HCT116 (cell line): ENCODE data around the gene VPS35L. TPM values are rescaled to one million over a fixed set of nuclear protein-coding genes. Genes with fewer than 3 reads are reported as not detected.

Experiments used
- ATAC-seq: fragments of 200-7000 bp; cut with Tn5 transposase; 2 replicates; pipeline ENCODE4 v1.9.1; 2020; ENCODE audit warnings: mild to moderate bottlenecking, moderate library complexity
- BruUV-seq: library from RNA; stranded (reverse); fragments of 400-500 nt; replicated peaks from 2 replicates; lab custom pipeline; 2021; lab: Mats Ljungman, UMichigan
- CTCF ChIA-PET: fragments of 300-600 bp; sonication (Branson Sonifier 250); formaldehyde crosslinking; loops from one replicate; lab custom pipeline; 2021; ENCODE audit warnings: antibody characterized with exemption; lab: Charles Lee
- POLR2A ChIA-PET: fragments of 300-600, 350-600 bp; sonication (Branson Sonifier 250); formaldehyde crosslinking; loops from one replicate; lab custom pipeline; 2021; ENCODE audit warnings: antibody characterized with exemption; lab: Charles Lee
- RAD21 ChIA-PET, 2 experiments: fragments of 300-600 bp; sonication (Branson Sonifier 250); formaldehyde crosslinking; loops; one replicate each; lab custom pipeline; 2023; ENCODE audit warnings: low total read pairs in 2 of 2; ENCODE audit not compliant: uncharacterized antibody in 2 of 2, unreplicated experiment in 2 of 2, low non-redundant PET in 1 of 2; lab: Charles Lee
- DNase-seq: peaks from one replicate; pipeline ENCODE4 v3.0.0-alpha.2; 2010; ENCODE audit warnings: low read depth, low spot score
- H2AFZ ChIP-seq: fragments of 200-600 bp; shearing (Covaris generic), sonication (generic); 2 replicates; pipeline ENCODE4 v1.6.1; 2017; ENCODE audit warnings: low read depth, mixed run types, mixed read lengths, antibody characterized with exemption, low read length; ENCODE audit not compliant: poor library complexity, severe bottlenecking
- H3K27ac ChIP-seq: 2 replicates; pipeline ENCODE4 v1.5.1; 2012; ENCODE audit warnings: low read depth, low read length
- H3K27me3 ChIP-seq: fragments of 200-600 bp; sonication (generic); 2 replicates; pipeline ENCODE4 v1.6.1; 2016; ENCODE audit warnings: mixed run types, low read length, mixed read lengths; ENCODE audit not compliant: insufficient read depth
- H3K36me3 ChIP-seq, 2 experiments: fragments of 200-500 bp in 1 of 2; fragments of 200-600 bp in 1 of 2; sonication (Bioruptor generic) in 1 of 2; sonication (generic) in 1 of 2; 2 replicates each; pipeline versions ENCODE4 v1.5.1 to v1.6.1; 2014 to 2016; ENCODE audit warnings: low read length in 2 of 2, inconsistent platforms in 1 of 2, mixed read lengths in 1 of 2, mixed run types in 1 of 2; ENCODE audit not compliant: insufficient read depth in 2 of 2, control insufficient read depth in 1 of 2
- H3K4me1 ChIP-seq, 2 experiments: fragments of 200-600 bp in 1 of 2; sonication (generic) in 1 of 2; 2 replicates each; pipeline versions ENCODE4 v1.5.1 to v1.6.1; 2012 to 2017; ENCODE audit warnings: low read length in 2 of 2, inconsistent platforms in 1 of 2, mild to moderate bottlenecking in 1 of 2, mixed read lengths in 1 of 2, mixed run types in 1 of 2, moderate library complexity in 1 of 2; ENCODE audit not compliant: insufficient read depth in 2 of 2, control insufficient read depth in 1 of 2
- H3K4me2 ChIP-seq: fragments of 200-600 bp; sonication (generic); 2 replicates; pipeline ENCODE4 v1.6.1; 2017; ENCODE audit warnings: mixed run types, low read length, mixed read lengths
- H3K4me3 ChIP-seq, 2 experiments: fragments of 200-600 bp in 1 of 2; sonication (generic) in 1 of 2; replicated peaks in 1 of 2; 2 replicates each; pipeline ENCODE4 v1.5.1; 2011 to 2016; ENCODE audit warnings: low read length in 2 of 2, control low read depth in 1 of 2, low read depth in 1 of 2, mild to moderate bottlenecking in 1 of 2, mixed read lengths in 1 of 2, mixed run types in 1 of 2
- H3K79me2 ChIP-seq: fragments of 200-600 bp; sonication (generic); 2 replicates; pipeline ENCODE4 v1.6.1; 2017; ENCODE audit warnings: mild to moderate bottlenecking, mixed run types, low read length, moderate library complexity, mixed read lengths; ENCODE audit not compliant: insufficient read depth
- H3K9ac ChIP-seq: fragments of 200-600 bp; sonication (generic); 2 replicates; pipeline ENCODE4 v1.6.1; 2016; ENCODE audit warnings: low read length, mixed read lengths
- H3K9me2 ChIP-seq: fragments of 200-600 bp; sonication (generic), shearing (Covaris generic); 2 replicates; pipeline ENCODE4 v1.6.1; 2017; ENCODE audit warnings: mixed run types, mild to moderate bottlenecking, moderate library complexity; ENCODE audit not compliant: insufficient read depth
- H3K9me3 ChIP-seq, 2 experiments: fragments of 200-500 bp in 1 of 2; fragments of 200-600 bp in 1 of 2; sonication (Bioruptor generic) in 1 of 2; sonication (generic) in 1 of 2; 2 replicates each; pipeline ENCODE4 v1.6.1; 2014 to 2017; ENCODE audit warnings: low read length in 2 of 2, mixed read lengths in 2 of 2, inconsistent platforms in 1 of 2, low read depth in 1 of 2, mild to moderate bottlenecking in 1 of 2, mixed run types in 1 of 2, moderate library complexity in 1 of 2; ENCODE audit not compliant: control insufficient read depth in 1 of 2, insufficient read depth in 1 of 2
- H4K20me1 ChIP-seq: fragments of 200-600 bp; sonication (generic), shearing (Covaris generic); 2 replicates; pipeline ENCODE4 v1.6.1; 2017; ENCODE audit warnings: mixed run types, mild to moderate bottlenecking, moderate library complexity; ENCODE audit not compliant: insufficient read depth
- ATF3 ChIP-seq: IDR thresholded peaks from 2 replicates; pipeline ENCODE4 v1.6.1; 2012
- CBX3 ChIP-seq: IDR thresholded peaks from 2 replicates; pipeline ENCODE4 v1.6.1; 2012; ENCODE audit warnings: low read depth
- CEBPB ChIP-seq: IDR thresholded peaks from 2 replicates; pipeline ENCODE4 v1.6.1; 2012; ENCODE audit warnings: low read depth
- CTCF ChIP-seq, 3 experiments: fragments of 200-600 bp in 1 of 3; sonication (generic) in 1 of 3; IDR thresholded peaks in 2 of 3; conservative IDR thresholded peaks in 1 of 3; 2 replicates each; pipeline ENCODE4 v1.5.1; 2012 to 2017; ENCODE audit warnings: low read depth in 2 of 3, low read length in 2 of 3, antibody characterized with exemption in 1 of 3, borderline replicate concordance in 1 of 3, control low read depth in 1 of 3, mild to moderate bottlenecking in 1 of 3, mixed read lengths in 1 of 3, mixed run types in 1 of 3, moderate library complexity in 1 of 3; ENCODE audit not compliant: insufficient read depth in 1 of 3
- EGR1 ChIP-seq: IDR thresholded peaks from 2 replicates; pipeline ENCODE4 v1.6.1; 2012; ENCODE audit warnings: low read depth
- JUND ChIP-seq: IDR thresholded peaks from 2 replicates; pipeline ENCODE4 v1.6.1; 2012
- MAX ChIP-seq: IDR thresholded peaks from 2 replicates; pipeline ENCODE4 v1.6.1; 2012
- POLR2AphosphoS5 ChIP-seq: IDR thresholded peaks from 2 replicates; pipeline ENCODE4 v1.6.1; 2011; ENCODE audit warnings: mild to moderate bottlenecking, low read depth, low read length, moderate library complexity
- SRF ChIP-seq: IDR thresholded peaks from 2 replicates; pipeline ENCODE4 v1.6.1; 2012; ENCODE audit warnings: low read depth
- TCF7L2 ChIP-seq: IDR thresholded peaks from 2 replicates; pipeline ENCODE4 v1.7.0; 2011; ENCODE audit warnings: borderline replicate concordance, inconsistent platforms; ENCODE audit not compliant: insufficient read depth, insufficient read length; ENCODE audit errors: extremely low read depth
- YY1 ChIP-seq: IDR thresholded peaks from 2 replicates; pipeline ENCODE4 v1.6.1; 2011; ENCODE audit warnings: low read length, low read depth, moderate library complexity, mild to moderate bottlenecking; ENCODE audit not compliant: insufficient replicate concordance; ENCODE audit errors: extremely low read depth
- ZBTB33 ChIP-seq: IDR thresholded peaks from 2 replicates; pipeline ENCODE4 v1.6.1; 2011; ENCODE audit warnings: mild to moderate bottlenecking, low read length, moderate library complexity; ENCODE audit not compliant: insufficient replicate concordance; ENCODE audit errors: extremely low read depth
- ZFX ChIP-seq: fragments of 450-650 bp; IDR thresholded peaks from 2 replicates; pipeline ENCODE4 v1.6.1; 2017
- ZNF274 ChIP-seq: fragments of 200-500 bp; sonication (Bioruptor generic); IDR thresholded peaks from 2 replicates; pipeline ENCODE4 v1.6.1; 2014; ENCODE audit warnings: mild to moderate bottlenecking, low read depth, low read length, inconsistent platforms
- intact Hi-C: fragments of 100-400 bp; cut with micrococcal nuclease; formaldehyde crosslinking; loops from 2 replicates; pipeline ENCODE4 v1.10.0; 2022
- total RNA-seq: library from RNA; stranded (reverse); gene quantifications from one replicate; pipeline ENCODE4 v1.2.1, GENCODE V29; 2021; ENCODE audit not compliant: unreplicated experiment

The VPS35L gene
- total RNA-seq, 1 experiment from 2014 or later = 21.4 TPM

- peak; percentile 45 for TF ChIP-seq ZFX
- no peak for TF ChIP-seq CBX3
- TF ChIP-seq MAX = no peak; the same call in 1 of the 2 replicates
- TF ChIP-seq ZNF274 = no peak
- TF ChIP-seq CEBPB = no peak
- peak in 2 of 3 experiments; percentile 21 to 29; a peak in 2 of 6 replicates for TF ChIP-seq CTCF (IDR thresholded peaks at IDR 0.05 in 2 of 3, conservative IDR thresholded peaks at IDR 0.05 in 1 of 3; ENCODE audit: borderline replicate concordance in 1 of 3, insufficient read depth in 1 of 3, low read depth in 2 of 3, low read length in 2 of 3)
Observed at GRCh38 chr16:19521471-19522396, 33.8 kb upstream of the VPS35L start, which contains the start of gene GDE1 (continued).

- H3K27ac ChIP-seq = peak overlapping the region; percentile 8; the same call in 1 of the 2 replicates
- H3K9me2 ChIP-seq = no peaks in the 10 kb centered on the region
- POLR2A ChIA-PET = interaction anchor here (0.9 kb wide), 1 partner anchor 33 kb away, joined by 3 read pairs; the partner anchor contains the start of gene VPS35L
- peak overlapping the region; percentile 74 for H3K4me2 ChIP-seq
- H3K79me2 ChIP-seq = peaks cover 67% of the 10 kb centered on the region
- CTCF ChIA-PET = no interaction called here
- RAD21 ChIA-PET = no interaction called here
- DNase-seq (no peak), ATAC-seq (no peak)
- intact Hi-C loops = loop anchor here (5.0 kb wide), 1 partner anchor 105 kb away; the partner anchor contains the start of gene TMC5
- H3K9ac ChIP-seq = no peak overlapping the region
- BruUV-seq = no TSS peak
- peaks cover 17 to 45% of the 10 kb centered on the region in 2 experiments for H3K4me1 ChIP-seq
- 0 out of 4 replicates have a peak, but pooled peaks cover 0 to 2% of the 10 kb centered on the region in 2 experiments for H3K36me3 ChIP-seq
- H3K27me3 ChIP-seq = no peaks in the 10 kb centered on the region
- no peaks in the 10 kb centered on the region for H3K9me3 ChIP-seq
- peak overlapping the region; percentile 39 for H2AFZ ChIP-seq
- H3K4me3 ChIP-seq = peak overlapping the region in 1 of 2 experiments; percentile 65; a peak in 2 of 4 replicates
- no peaks in the 10 kb centered on the region for H4K20me1 ChIP-seq
- TF ChIP-seq POLR2AphosphoS5 = no peak
- no peak for TF ChIP-seq ZNF274
- TF ChIP-seq TCF7L2 = no peak
- no peak for TF ChIP-seq ZBTB33
- TF ChIP-seq CEBPB = no peak
- TF ChIP-seq SRF = no peak
- no peak for TF ChIP-seq YY1
- TF ChIP-seq MAX = no peak
- TF ChIP-seq ZFX = no peak
- TF ChIP-seq EGR1 = no peak
- no peak for TF ChIP-seq JUND
- TF ChIP-seq CTCF (IDR thresholded peaks at IDR 0.05 in 2 of 3, conservative IDR thresholded peaks at IDR 0.05 in 1 of 3; ENCODE audit: borderline replicate concordance in 1 of 3, insufficient read depth in 1 of 3, low read depth in 2 of 3, low read length in 2 of 3) = no peak
- no peak for TF ChIP-seq ATF3
Observed at GRCh38 chr16:19522397-19522732, 33.1 kb upstream of the VPS35L start.
